Measurements from ENCODE around the gene FKBP11. TPM values are rescaled to one million over a fixed set of nuclear protein-coding genes. Genes with fewer than 3 reads are reported as not detected.
"Not testable (repeated sequence)": the region's sequence is repeated elsewhere in the genome, so short reads cannot be mapped to it uniquely, and the experiment has no call there.

The FKBP11 gene
- total RNA-seq, 2 donors from 2014 or later, result 14.5 to 25.0 TPM

- intact Hi-C loops (cut with DNase I), result no loop called here
- ATAC-seq (no peak), DNase-seq (no peak)
These were observed 44.6 kb downstream of the FKBP11 start for GRCh38 chr12:48880647-48881046.

DNA sequence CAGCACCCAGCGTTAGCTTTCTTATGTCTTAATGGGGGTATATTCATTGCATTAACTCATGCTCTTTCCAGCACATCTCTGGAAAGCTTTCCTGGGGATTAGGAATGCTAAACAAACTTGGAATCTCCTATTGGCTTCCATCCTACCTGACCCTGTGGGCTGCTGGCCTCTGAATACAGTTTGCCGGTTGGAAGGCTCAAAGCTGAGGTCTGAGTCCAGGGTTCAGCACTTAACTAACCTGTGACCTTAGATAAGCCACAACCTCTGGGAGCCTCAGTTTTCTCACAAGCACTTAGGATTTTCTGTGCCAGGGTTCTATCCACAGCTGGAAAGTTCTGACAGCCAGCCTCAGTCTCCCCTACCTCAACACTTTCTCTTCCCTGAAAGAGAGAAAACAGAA lies 46.7 kb downstream of the FKBP11 start:
- intact Hi-C loops (cut with DNase I), result no loop called here
- ATAC-seq, result no peak

GRCh38 chr12:48875944-48876515 lies 49.3 kb downstream of the FKBP11 start:
- intact Hi-C loops (cut with DNase I), result no loop called here
- DNase-seq (no peak), ATAC-seq (no peak)

More for the DNA sequence above, 46.7 kb downstream of the FKBP11 start:
- DNase-seq, result no peak

GRCh38 chr12:48873534-48873933 lies 51.8 kb downstream of the FKBP11 start:
- DNase-seq, ATAC-seq: not testable (repeated sequence)
- intact Hi-C loops (cut with DNase I), result loop anchor here in 1 of 2 donors (5.0 kb wide), 1 partner anchor 49 kb away; no protein-coding TSS in a partner anchor

DNA sequence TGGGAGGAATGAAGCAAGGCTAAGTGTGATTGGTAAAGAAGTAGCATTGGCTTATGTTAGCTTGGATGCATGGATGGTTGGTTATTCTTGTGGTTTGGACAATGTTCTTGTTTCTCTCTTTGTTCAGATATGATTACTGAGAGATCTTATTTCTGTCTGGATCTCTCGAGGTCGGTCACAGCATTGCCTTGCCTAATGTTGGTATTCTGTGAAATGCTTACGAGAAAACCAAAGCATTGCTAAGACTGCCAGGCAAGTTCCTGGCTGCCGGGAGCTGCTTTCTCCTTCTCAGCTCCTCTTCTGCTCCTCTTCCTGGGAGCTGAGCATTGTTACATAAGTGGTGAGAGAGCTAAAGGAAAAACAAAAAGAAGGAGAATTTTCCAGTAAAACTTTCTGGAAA lies 52.2 kb downstream of the FKBP11 start:
- intact Hi-C loops (cut with DNase I), result loop anchor here in 1 of 2 donors (5.0 kb wide), 1 partner anchor 49 kb away; no protein-coding TSS in a partner anchor
- ATAC-seq (no peak), DNase-seq (no peak)

Other genes with a start within 250 kb of the FKBP11 start
- 10 to 100 TPM; 18.4 to 25.9 TPM for gene KANSL2, start 243.3 kb downstream of the FKBP11 start, total RNA-seq
- 10 to 100 TPM; 21.2 to 21.7 TPM for gene CCNT1, start 208.8 kb downstream of the FKBP11 start, total RNA-seq
- 100 to 1,000 TPM in 1 of 2 donors, 10 to 100 TPM in 1; 51.5 to 113 TPM for gene ADCY6, start 136.4 kb downstream of the FKBP11 start, total RNA-seq
- 1 to 10 TPM; 8.8 to 9.5 TPM for gene CACNB3, start 107.0 kb downstream of the FKBP11 start, total RNA-seq
- gene DDX23, start 73.3 kb downstream of the FKBP11 start, total RNA-seq, result 10 to 100 TPM; 34.7 to 37.5 TPM
- under 1 TPM; 0.56 to 0.79 TPM for gene RND1, start 59.6 kb downstream of the FKBP11 start, total RNA-seq
- 10 to 100 TPM; 72.2 to 90.5 TPM for gene ARF3, start 32.0 kb upstream of the FKBP11 start, total RNA-seq
- 1 to 10 TPM in 1 of 2 donors, under 1 TPM in 1; 0.65 to 1.0 TPM for gene WNT10B, start 46.2 kb upstream of the FKBP11 start, total RNA-seq
- gene WNT1, start 52.8 kb upstream of the FKBP11 start, total RNA-seq, result not detected
- gene DDN, start 73.9 kb upstream of the FKBP11 start, total RNA-seq, result under 1 TPM; 0.29 to 0.84 TPM
- 10 to 100 TPM; 70.2 to 72.2 TPM for gene PRKAG1, start 93.3 kb upstream of the FKBP11 start, total RNA-seq
- 10 to 100 TPM; 44.1 to 47.4 TPM for gene KMT2D, start 135.3 kb upstream of the FKBP11 start, total RNA-seq
- gene RHEBL1, start 144.5 kb upstream of the FKBP11 start, total RNA-seq, result under 1 TPM; 0.24 to 0.41 TPM
- 1 to 10 TPM in 1 of 2 donors, under 1 TPM in 1; 0.97 to 1.0 TPM for gene DHH, start 169.3 kb upstream of the FKBP11 start, total RNA-seq
- gene LMBR1L, start 185.4 kb upstream of the FKBP11 start, total RNA-seq, result 10 to 100 TPM; 24.4 to 46.0 TPM
- gene TUBA1B, start 205.9 kb upstream of the FKBP11 start, total RNA-seq, result 100 to 1,000 TPM; 577 to 615 TPM

Measured in left cardiac atrium (tissue), 4 donors.